ENCODE results near the gene GRIP2. TPM values are rescaled to one million over a fixed set of nuclear protein-coding genes. Genes with fewer than 3 reads are reported as not detected.

Gene GRIP2
- total RNA-seq, 6 experiments from 2014 or later = 0.04 to 0.44 (median 0.33) TPM; not detected in 1

- DNase-seq (no peak), ATAC-seq (no peak)
- intact Hi-C loops (cut with DNase I) = no loop called here
- no peaks in the 10 kb centered on the region for H3K27me3 ChIP-seq
- H3K36me3 ChIP-seq = no peaks in the 10 kb centered on the region
- no peak overlapping the region for H3K27ac ChIP-seq
- 38% methylated on average over 2 of the region's 4 CpGs for WGBS (ENCODE audit: insufficient coverage, low coverage, low lambda C conversion rate, missing lambda C conversion rate)
- H3K4me3 ChIP-seq = no peak overlapping the region
- H3K4me1 ChIP-seq = no peaks in the 10 kb centered on the region
- no peaks in the 10 kb centered on the region for H3K9me3 ChIP-seq
- no peak for TF ChIP-seq POLR2A (IDR thresholded peaks at IDR 0.05)
- TF ChIP-seq CTCF (IDR thresholded peaks at IDR 0.05) = no peak
Observed at GRCh38 chr3:14560110-14560509, 20.0 kb upstream of the GRIP2 start.

- DNase-seq (no peak), ATAC-seq (no peak)
- TF ChIP-seq POLR2A (IDR thresholded peaks at IDR 0.05) (no peak), CTCF (IDR thresholded peaks at IDR 0.05) (no peak)
- 95% methylated on average over 3 of the region's 9 CpGs for WGBS (ENCODE audit: insufficient coverage, low coverage, low lambda C conversion rate, missing lambda C conversion rate)
- no peaks in the 10 kb centered on the region for H3K36me3 ChIP-seq
- no peak overlapping the region for H3K4me3 ChIP-seq
- intact Hi-C loops (cut with DNase I) = no loop called here
- no peaks in the 10 kb centered on the region for H3K4me1 ChIP-seq
- no peaks in the 10 kb centered on the region for H3K27me3 ChIP-seq
- no peaks in the 10 kb centered on the region for H3K9me3 ChIP-seq
- H3K27ac ChIP-seq = no peak overlapping the region
Observed at GRCh38 chr3:14558029-14558428, 17.9 kb upstream of the GRIP2 start.

DNA sequence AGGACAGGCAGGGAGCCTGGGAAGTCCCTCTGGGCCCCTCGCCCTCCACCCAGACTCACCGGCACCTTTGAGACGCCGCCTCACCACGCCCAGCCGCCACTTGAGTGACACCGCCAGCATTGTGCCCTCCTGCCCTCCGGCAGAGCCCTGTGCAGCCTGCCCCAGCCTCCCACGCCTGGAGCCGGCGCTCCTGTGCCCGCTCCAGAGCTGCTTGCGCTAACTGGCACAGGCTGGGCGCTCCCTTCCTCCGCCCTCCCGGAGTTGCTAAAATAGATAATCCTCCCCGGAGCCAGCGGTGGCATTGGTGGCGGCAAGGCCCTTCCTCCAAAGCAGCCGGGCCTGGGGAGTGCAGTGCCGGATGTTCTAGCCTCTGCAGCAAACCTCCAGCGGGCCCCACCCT, 15.7 kb upstream of the GRIP2 start:
- no peaks in the 10 kb centered on the region for H3K9me3 ChIP-seq
- no peak overlapping the region for H3K4me3 ChIP-seq
- no peak overlapping the region for H3K27ac ChIP-seq
- no peaks in the 10 kb centered on the region for H3K36me3 ChIP-seq
- peak; percentile 60 to 95 (median 67) for ATAC-seq
- intact Hi-C loops (cut with DNase I) = no loop called here
- no peaks in the 10 kb centered on the region for H3K27me3 ChIP-seq
- 24% methylated on average over 3 of the region's 22 CpGs for WGBS (ENCODE audit: insufficient coverage, low coverage, low lambda C conversion rate, missing lambda C conversion rate)
- no peak for TF ChIP-seq CTCF (IDR thresholded peaks at IDR 0.05)
- no peaks in the 10 kb centered on the region for H3K4me1 ChIP-seq
- DNase-seq = peak in 1 of 3 donors; percentile 62

GRCh38 chr3:14554715-14555114, 14.6 kb upstream of the GRIP2 start:
- Histone ChIP-seq H3K27me3 (no peaks in the 10 kb centered on the region), H3K4me1 (no peaks in the 10 kb centered on the region), H3K4me3 (no peak overlapping the region), H3K27ac (no peak overlapping the region), H3K36me3 (no peaks in the 10 kb centered on the region), H3K9me3 (no peaks in the 10 kb centered on the region)
- ATAC-seq (no peak), DNase-seq (no peak)
- 76% methylated on average over 3 of the region's 3 CpGs for WGBS (ENCODE audit: insufficient coverage, low coverage, low lambda C conversion rate, missing lambda C conversion rate)
- no peak for TF ChIP-seq POLR2A (IDR thresholded peaks at IDR 0.05)
- no peak for TF ChIP-seq CTCF (IDR thresholded peaks at IDR 0.05)
- intact Hi-C loops (cut with DNase I) = no loop called here

GRCh38 chr3:14553871-14554270, 13.7 kb upstream of the GRIP2 start:
- ATAC-seq = peak in 1 of 4 donors; percentile 10
- no peak overlapping the region for H3K27ac ChIP-seq
- TF ChIP-seq CTCF (IDR thresholded peaks at IDR 0.05) (no peak), POLR2A (IDR thresholded peaks at IDR 0.05) (no peak)
- no peaks in the 10 kb centered on the region for H3K36me3 ChIP-seq
- intact Hi-C loops (cut with DNase I) = no loop called here
- no peak for DNase-seq
- no peak overlapping the region for H3K4me3 ChIP-seq
- no peaks in the 10 kb centered on the region for H3K4me1 ChIP-seq
- WGBS (ENCODE audit: insufficient coverage, low coverage, low lambda C conversion rate, missing lambda C conversion rate) = 45% methylated on average over 5 of the region's 5 CpGs
- H3K9me3 ChIP-seq = no peaks in the 10 kb centered on the region
- H3K27me3 ChIP-seq = no peaks in the 10 kb centered on the region
